ENCODE results near the gene PXN.
"Not testable (repeated sequence)": the region's sequence is repeated elsewhere in the genome, so short reads cannot be mapped to it uniquely, and the experiment has no call there.

The PXN gene

DNA sequence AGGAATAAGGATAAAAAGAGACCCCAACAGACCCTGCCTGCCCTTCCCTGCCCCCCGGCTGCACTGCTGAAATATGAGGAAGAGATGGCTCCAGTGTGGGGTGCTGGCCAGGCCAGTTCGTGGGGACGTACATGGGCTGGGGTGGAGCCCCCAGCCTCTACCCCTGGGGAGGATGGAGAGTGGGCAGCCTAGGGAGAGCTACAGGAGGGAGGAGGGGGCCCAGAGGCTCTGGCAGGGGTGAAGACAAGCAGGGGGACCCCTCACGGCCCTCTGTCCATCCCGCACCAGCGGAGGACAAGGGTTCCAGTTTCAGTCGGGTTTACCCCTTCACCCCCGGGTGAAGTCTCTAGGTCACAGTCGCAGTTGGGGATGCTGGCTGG is 53.6 kb downstream of the PXN start:
- 0 out of 2 replicates have a peak overlapping the region, but pooled peaks have one; percentile 32 for H3K27ac ChIP-seq
- no peak for TF ChIP-seq ZFX (IDR thresholded peaks at IDR 0.05; ENCODE audit: borderline replicate concordance)
- TF ChIP-seq, protein P1, sequence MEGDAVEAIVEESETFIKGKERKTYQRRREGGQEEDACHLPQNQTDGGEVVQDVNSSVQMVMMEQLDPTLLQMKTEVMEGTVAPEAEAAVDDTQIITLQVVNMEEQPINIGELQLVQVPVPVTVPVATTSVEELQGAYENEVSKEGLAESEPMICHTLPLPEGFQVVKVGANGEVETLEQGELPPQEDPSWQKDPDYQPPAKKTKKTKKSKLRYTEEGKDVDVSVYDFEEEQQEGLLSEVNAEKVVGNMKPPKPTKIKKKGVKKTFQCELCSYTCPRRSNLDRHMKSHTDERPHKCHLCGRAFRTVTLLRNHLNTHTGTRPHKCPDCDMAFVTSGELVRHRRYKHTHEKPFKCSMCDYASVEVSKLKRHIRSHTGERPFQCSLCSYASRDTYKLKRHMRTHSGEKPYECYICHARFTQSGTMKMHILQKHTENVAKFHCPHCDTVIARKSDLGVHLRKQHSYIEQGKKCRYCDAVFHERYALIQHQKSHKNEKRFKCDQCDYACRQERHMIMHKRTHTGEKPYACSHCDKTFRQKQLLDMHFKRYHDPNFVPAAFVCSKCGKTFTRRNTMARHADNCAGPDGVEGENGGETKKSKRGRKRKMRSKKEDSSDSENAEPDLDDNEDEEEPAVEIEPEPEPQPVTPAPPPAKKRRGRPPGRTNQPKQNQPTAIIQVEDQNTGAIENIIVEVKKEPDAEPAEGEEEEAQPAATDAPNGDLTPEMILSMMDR (IDR thresholded peaks at IDR 0.05) = no peak

GRCh38 chr12:120211243-120211903 is 54.2 kb downstream of the PXN start:
- peak overlapping the region; percentile 32; the same call in 1 of the 2 replicates for H3K27ac ChIP-seq
- TF ChIP-seq ZFX (IDR thresholded peaks at IDR 0.05; ENCODE audit: borderline replicate concordance) = no peak
- TF ChIP-seq, protein P1 (IDR thresholded peaks at IDR 0.05) = no peak

GRCh38 chr12:120209851-120210250 is 55.7 kb downstream of the PXN start:
- TF ChIP-seq ZFX (IDR thresholded peaks at IDR 0.05; ENCODE audit: borderline replicate concordance) = no peak
- TF ChIP-seq, protein P1 (IDR thresholded peaks at IDR 0.05) = no peak
- H3K27ac ChIP-seq = peak overlapping the region; percentile 11; the same call in 1 of the 2 replicates

DNA sequence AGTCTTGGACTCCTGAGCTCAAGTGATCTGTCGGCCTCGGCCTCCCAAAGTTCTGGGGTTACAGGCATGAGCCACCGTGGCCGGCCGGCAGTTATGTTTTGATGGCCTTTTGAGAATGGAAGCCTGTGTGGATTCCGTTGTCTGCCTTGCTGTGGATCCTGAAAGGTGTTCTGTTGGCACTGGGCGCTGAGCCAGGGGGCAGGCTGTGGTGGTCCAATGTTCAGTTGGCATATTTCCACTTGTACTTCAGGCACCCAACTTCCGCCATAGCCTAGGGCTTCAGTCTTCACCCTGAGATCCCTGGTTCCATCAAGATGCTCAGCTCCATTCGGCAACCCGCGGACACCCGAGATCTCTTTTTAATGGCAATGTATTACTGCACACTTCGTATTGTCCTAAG is 58.3 kb downstream of the PXN start:
- TF ChIP-seq, protein P1 (IDR thresholded peaks at IDR 0.05) = no peak
- no peak for TF ChIP-seq ZFX (IDR thresholded peaks at IDR 0.05; ENCODE audit: borderline replicate concordance)
- H3K27ac ChIP-seq = no peak overlapping the region

- not testable (repeated sequence) for H3K27ac ChIP-seq
Measured at GRCh38 chr12:120206781-120207180, 58.7 kb downstream of the PXN start.

DNA sequence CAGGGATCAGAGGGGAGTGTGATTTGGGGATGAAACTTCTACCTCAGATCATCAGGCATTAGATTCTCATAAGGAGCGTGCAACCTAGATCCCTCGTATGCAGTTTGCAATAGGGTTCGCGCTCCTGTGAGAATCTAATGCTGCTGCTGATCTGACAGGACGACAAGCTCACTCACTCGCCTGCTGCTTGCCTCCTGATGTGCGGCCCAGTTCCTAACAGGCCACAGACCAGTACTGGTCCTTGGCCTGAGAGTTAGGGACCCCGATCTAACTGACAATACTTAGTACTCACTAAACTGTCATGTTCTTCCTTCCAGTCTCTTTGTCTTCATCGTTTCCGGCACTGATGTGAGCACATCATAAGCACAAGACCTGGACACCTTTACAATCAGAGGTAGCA is 59.3 kb downstream of the PXN start:
- H3K27ac ChIP-seq = 0 out of 2 replicates have a peak overlapping the region, but pooled peaks have one; percentile 1
- TF ChIP-seq ZFX (IDR thresholded peaks at IDR 0.05; ENCODE audit: borderline replicate concordance) = no peak

GRCh38 chr12:120204171-120204570 is 61.4 kb downstream of the PXN start:
- no peak for TF ChIP-seq ZFX (IDR thresholded peaks at IDR 0.05; ENCODE audit: borderline replicate concordance)
- TF ChIP-seq, protein P1 (IDR thresholded peaks at IDR 0.05) = no peak
- H3K27ac ChIP-seq = no peak overlapping the region

GRCh38 chr12:120200364-120200800 is 65.1 kb downstream of the PXN start:
- H3K27ac ChIP-seq = peak overlapping the region; percentile 99
- TF ChIP-seq, protein P1 (IDR thresholded peaks at IDR 0.05) = no peak
- TF ChIP-seq ZFX (IDR thresholded peaks at IDR 0.05; ENCODE audit: borderline replicate concordance) = no peak
